HEK293 (cell line): ENCODE measurements around the gene ZSWIM1.
A peak's percentile ranks its signal among the peaks of the same experiment; 100 is the strongest.

Experiments used
- BCL11A ChIP-seq: fragments of 450-650 bp; formaldehyde crosslinking; IDR thresholded peaks from 2 replicates; pipeline ENCODE4 v1.5.1; 2016; ENCODE audit warnings: low read depth, missing biosample characterization, missing genetic modification characterization
- GLI2 ChIP-seq: fragments of 450-650 bp; formaldehyde crosslinking; IDR thresholded peaks from 2 replicates; pipeline ENCODE4; 2017; ENCODE audit warnings: missing biosample characterization, missing genetic modification characterization, low read depth, borderline replicate concordance
- GLI4 ChIP-seq: fragments of 450-650 bp; formaldehyde crosslinking; IDR thresholded peaks from 2 replicates; pipeline ENCODE4 v1.5.1; 2016; ENCODE audit warnings: missing biosample characterization, missing genetic modification characterization
- HOXD13 ChIP-seq: sonication (generic); formaldehyde crosslinking; IDR thresholded peaks from 2 replicates; pipeline ENCODE4 v1.8.0; 2022; ENCODE audit warnings: missing genetic modification reagents, borderline replicate concordance
- OSR2 ChIP-seq: fragments of 450-650 bp; formaldehyde crosslinking; IDR thresholded peaks from 2 replicates; pipeline ENCODE4 v1.5.1; 2016; ENCODE audit warnings: missing biosample characterization, missing genetic modification characterization
- PRDM6 ChIP-seq: fragments of 450-650 bp; formaldehyde crosslinking; IDR thresholded peaks from 2 replicates; pipeline ENCODE4 v1.5.1; 2017; ENCODE audit warnings: missing biosample characterization, missing genetic modification characterization
- ZNF169 ChIP-seq: fragments of 450-650 bp; formaldehyde crosslinking; IDR thresholded peaks from 2 replicates; pipeline ENCODE4 v1.5.1; 2016; ENCODE audit warnings: missing biosample characterization, missing genetic modification characterization
- ZNF174 ChIP-seq: fragments of 450-650 bp; formaldehyde crosslinking; IDR thresholded peaks from 2 replicates; pipeline ENCODE4 v1.5.0; 2017; ENCODE audit warnings: missing biosample characterization, mild to moderate bottlenecking, missing genetic modification characterization
- ZNF175 ChIP-seq: fragments of 450-650 bp; formaldehyde crosslinking; IDR thresholded peaks from 2 replicates; pipeline ENCODE4 v1.5.1; 2016; ENCODE audit warnings: missing biosample characterization, missing genetic modification characterization
- ZNF202 ChIP-seq: fragments of 450-650 bp; formaldehyde crosslinking; IDR thresholded peaks from 2 replicates; pipeline ENCODE4 v1.5.1; 2016; ENCODE audit warnings: missing biosample characterization, missing genetic modification characterization, borderline replicate concordance
- ZNF211 ChIP-seq: fragments of 450-650 bp; formaldehyde crosslinking; IDR thresholded peaks from 2 replicates; pipeline ENCODE4 v1.5.1; 2016; ENCODE audit warnings: low read depth, missing biosample characterization, missing genetic modification characterization
- ZNF239 ChIP-seq: fragments of 450-650 bp; formaldehyde crosslinking; IDR thresholded peaks from 2 replicates; pipeline ENCODE4 v1.5.1; 2016; ENCODE audit warnings: missing biosample characterization, missing genetic modification characterization
- ZNF248 ChIP-seq: fragments of 450-650 bp; formaldehyde crosslinking; IDR thresholded peaks from 2 replicates; pipeline ENCODE4 v1.5.1; 2017; ENCODE audit warnings: missing biosample characterization, missing genetic modification characterization
- ZNF394 ChIP-seq: fragments of 450-650 bp; formaldehyde crosslinking; IDR thresholded peaks from 2 replicates; pipeline ENCODE4 v1.5.1; 2016; ENCODE audit warnings: missing biosample characterization, missing genetic modification characterization, mild to moderate bottlenecking, moderate library complexity, borderline replicate concordance
- ZNF501 ChIP-seq: fragments of 450-650 bp; formaldehyde crosslinking; IDR thresholded peaks from 2 replicates; pipeline ENCODE4 v1.5.1; 2016; ENCODE audit warnings: missing biosample characterization, missing genetic modification characterization
- ZNF544 ChIP-seq: fragments of 450-650 bp; formaldehyde crosslinking; IDR thresholded peaks from 2 replicates; pipeline ENCODE4 v1.5.0; 2017; ENCODE audit warnings: missing biosample characterization, missing genetic modification characterization
- ZNF610 ChIP-seq: fragments of 450-650 bp; formaldehyde crosslinking; IDR thresholded peaks from 2 replicates; pipeline ENCODE4 v1.5.1; 2016; ENCODE audit warnings: missing biosample characterization, missing genetic modification characterization, borderline replicate concordance
- ZNF626 ChIP-seq: fragments of 450-650 bp; sonication (Bioruptor Pico); formaldehyde crosslinking; IDR thresholded peaks from 2 replicates; pipeline ENCODE4 v1.5.1; 2018; ENCODE audit warnings: missing biosample characterization, missing genetic modification characterization, inconsistent platforms
- ZNF664 ChIP-seq: fragments of 450-650 bp; formaldehyde crosslinking; IDR thresholded peaks from 2 replicates; pipeline ENCODE4 v1.5.1; 2016; ENCODE audit warnings: missing biosample characterization, missing genetic modification characterization
- ZNF768 ChIP-seq: fragments of 450-650 bp; formaldehyde crosslinking; IDR thresholded peaks from 2 replicates; pipeline ENCODE4 v1.5.1; 2018; ENCODE audit warnings: missing biosample characterization, mild to moderate bottlenecking, missing genetic modification characterization
- ZNF785 ChIP-seq: fragments of 450-650 bp; formaldehyde crosslinking; IDR thresholded peaks from 2 replicates; pipeline ENCODE4 v1.5.1; 2016; ENCODE audit warnings: missing biosample characterization, missing genetic modification characterization
- ZNF830 ChIP-seq: fragments of 450-650 bp; IDR thresholded peaks from 2 replicates; pipeline ENCODE4 v1.5.0; 2018; ENCODE audit warnings: missing biosample characterization, missing genetic modification characterization, low read depth, mild to moderate bottlenecking, moderate library complexity
- ZNF837 ChIP-seq: fragments of 450-650 bp; formaldehyde crosslinking; IDR thresholded peaks from 2 replicates; pipeline ENCODE4 v1.5.1; 2016; ENCODE audit warnings: missing biosample characterization, missing genetic modification characterization
- TF ChIP-seq, protein P1 (sequence below): fragments of 450-650 bp; formaldehyde crosslinking; IDR thresholded peaks from 2 replicates; pipeline ENCODE4 v1.5.1; 2016; ENCODE audit warnings: missing biosample characterization, missing genetic modification characterization, low read depth
- TF ChIP-seq, protein P2 (sequence below): fragments of 450-650 bp; formaldehyde crosslinking; IDR thresholded peaks from 2 replicates; pipeline ENCODE4; 2016; ENCODE audit warnings: missing biosample characterization, missing genetic modification characterization
- TF ChIP-seq, protein P3 (sequence below): fragments of 450-650 bp; formaldehyde crosslinking; IDR thresholded peaks from 2 replicates; pipeline ENCODE4 v1.5.1; 2016; ENCODE audit warnings: missing biosample characterization, missing genetic modification characterization
- TF ChIP-seq, protein P4 (sequence below): fragments of 450-650 bp; formaldehyde crosslinking; IDR thresholded peaks from 2 replicates; pipeline ENCODE4 v1.5.1; 2017; ENCODE audit warnings: missing biosample characterization, missing genetic modification characterization
- TF ChIP-seq, protein P5 (sequence below): fragments of 450-650 bp; formaldehyde crosslinking; IDR thresholded peaks from 2 replicates; pipeline ENCODE4 v1.5.1; 2016; ENCODE audit warnings: missing biosample characterization, missing genetic modification characterization

ZSWIM1 gene

GRCh38 chr20:45890985-45891983 lies 10.3 kb downstream of the ZSWIM1 start, which contains the start of the genes CTSA and NEURL2 (continued):
- 0 out of 2 replicates have a peak, but pooled peaks have one; percentile 43 for TF ChIP-seq GLI4
- TF ChIP-seq, protein P1, sequence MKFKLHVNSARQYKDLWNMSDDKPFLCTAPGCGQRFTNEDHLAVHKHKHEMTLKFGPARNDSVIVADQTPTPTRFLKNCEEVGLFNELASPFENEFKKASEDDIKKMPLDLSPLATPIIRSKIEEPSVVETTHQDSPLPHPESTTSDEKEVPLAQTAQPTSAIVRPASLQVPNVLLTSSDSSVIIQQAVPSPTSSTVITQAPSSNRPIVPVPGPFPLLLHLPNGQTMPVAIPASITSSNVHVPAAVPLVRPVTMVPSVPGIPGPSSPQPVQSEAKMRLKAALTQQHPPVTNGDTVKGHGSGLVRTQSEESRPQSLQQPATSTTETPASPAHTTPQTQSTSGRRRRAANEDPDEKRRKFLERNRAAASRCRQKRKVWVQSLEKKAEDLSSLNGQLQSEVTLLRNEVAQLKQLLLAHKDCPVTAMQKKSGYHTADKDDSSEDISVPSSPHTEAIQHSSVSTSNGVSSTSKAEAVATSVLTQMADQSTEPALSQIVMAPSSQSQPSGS (tag by site-specific recombination) = no peak
- TF ChIP-seq ZNF785 = no peak
- TF ChIP-seq ZNF610 (tag by site-specific recombination) = peak; percentile 55; the same call in 1 of the 2 replicates
- TF ChIP-seq ZNF239 (tag by site-specific recombination) = no peak
- 0 out of 2 replicates have a peak, but pooled peaks have one; percentile 60 for TF ChIP-seq ZNF501 (tag by site-specific recombination)
- TF ChIP-seq PRDM6 (tag by site-specific recombination) = no peak
- no peak for TF ChIP-seq ZNF544 (tag by site-specific recombination)
- TF ChIP-seq BCL11A (tag by site-specific recombination) = peak; percentile 84
- TF ChIP-seq ZNF837 (tag by site-specific recombination) = no peak
- 0 out of 2 replicates have a peak, but pooled peaks have one; percentile 53 for TF ChIP-seq ZNF664 (tag by site-specific recombination)
- TF ChIP-seq ZNF394 (tag by site-specific recombination) = peak; percentile 70; the same call in 1 of the 2 replicates
- TF ChIP-seq, protein P2, sequence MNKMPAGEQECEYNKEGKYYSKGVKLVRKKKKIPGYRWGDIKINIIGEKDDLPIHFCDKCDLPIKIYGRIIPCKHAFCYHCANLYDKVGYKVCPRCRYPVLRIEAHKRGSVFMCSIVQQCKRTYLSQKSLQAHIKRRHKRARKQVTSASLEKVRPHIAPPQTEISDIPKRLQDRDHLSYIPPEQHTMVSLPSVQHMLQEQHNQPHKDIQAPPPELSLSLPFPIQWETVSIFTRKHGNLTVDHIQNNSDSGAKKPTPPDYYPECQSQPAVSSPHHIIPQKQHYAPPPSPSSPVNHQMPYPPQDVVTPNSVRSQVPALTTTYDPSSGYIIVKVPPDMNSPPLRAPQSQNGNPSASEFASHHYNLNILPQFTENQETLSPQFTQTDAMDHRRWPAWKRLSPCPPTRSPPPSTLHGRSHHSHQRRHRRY (tag by site-specific recombination) = no peak
- TF ChIP-seq, protein P3, sequence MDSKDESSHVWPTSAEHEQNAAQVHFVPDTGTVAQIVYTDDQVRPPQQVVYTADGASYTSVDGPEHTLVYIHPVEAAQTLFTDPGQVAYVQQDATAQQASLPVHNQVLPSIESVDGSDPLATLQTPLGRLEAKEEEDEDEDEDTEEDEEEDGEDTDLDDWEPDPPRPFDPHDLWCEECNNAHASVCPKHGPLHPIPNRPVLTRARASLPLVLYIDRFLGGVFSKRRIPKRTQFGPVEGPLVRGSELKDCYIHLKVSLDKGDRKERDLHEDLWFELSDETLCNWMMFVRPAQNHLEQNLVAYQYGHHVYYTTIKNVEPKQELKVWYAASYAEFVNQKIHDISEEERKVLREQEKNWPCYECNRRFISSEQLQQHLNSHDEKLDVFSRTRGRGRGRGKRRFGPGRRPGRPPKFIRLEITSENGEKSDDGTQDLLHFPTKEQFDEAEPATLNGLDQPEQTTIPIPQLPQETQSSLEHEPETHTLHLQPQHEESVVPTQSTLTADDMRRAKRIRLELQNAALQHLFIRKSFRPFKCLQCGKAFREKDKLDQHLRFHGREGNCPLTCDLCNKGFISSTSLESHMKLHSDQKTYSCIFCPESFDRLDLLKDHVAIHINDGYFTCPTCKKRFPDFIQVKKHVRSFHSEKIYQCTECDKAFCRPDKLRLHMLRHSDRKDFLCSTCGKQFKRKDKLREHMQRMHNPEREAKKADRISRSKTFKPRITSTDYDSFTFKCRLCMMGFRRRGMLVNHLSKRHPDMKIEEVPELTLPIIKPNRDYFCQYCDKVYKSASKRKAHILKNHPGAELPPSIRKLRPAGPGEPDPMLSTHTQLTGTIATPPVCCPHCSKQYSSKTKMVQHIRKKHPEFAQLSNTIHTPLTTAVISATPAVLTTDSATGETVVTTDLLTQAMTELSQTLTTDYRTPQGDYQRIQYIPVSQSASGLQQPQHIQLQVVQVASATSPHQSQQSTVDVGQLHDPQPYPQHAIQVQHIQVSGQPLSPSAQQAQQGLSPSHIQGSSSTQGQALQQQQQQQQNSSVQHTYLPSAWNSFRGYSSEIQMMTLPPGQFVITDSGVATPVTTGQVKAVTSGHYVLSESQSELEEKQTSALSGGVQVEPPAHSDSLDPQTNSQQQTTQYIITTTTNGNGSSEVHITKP = peak; percentile 49; the same call in 1 of the 2 replicates
- TF ChIP-seq, protein P4, sequence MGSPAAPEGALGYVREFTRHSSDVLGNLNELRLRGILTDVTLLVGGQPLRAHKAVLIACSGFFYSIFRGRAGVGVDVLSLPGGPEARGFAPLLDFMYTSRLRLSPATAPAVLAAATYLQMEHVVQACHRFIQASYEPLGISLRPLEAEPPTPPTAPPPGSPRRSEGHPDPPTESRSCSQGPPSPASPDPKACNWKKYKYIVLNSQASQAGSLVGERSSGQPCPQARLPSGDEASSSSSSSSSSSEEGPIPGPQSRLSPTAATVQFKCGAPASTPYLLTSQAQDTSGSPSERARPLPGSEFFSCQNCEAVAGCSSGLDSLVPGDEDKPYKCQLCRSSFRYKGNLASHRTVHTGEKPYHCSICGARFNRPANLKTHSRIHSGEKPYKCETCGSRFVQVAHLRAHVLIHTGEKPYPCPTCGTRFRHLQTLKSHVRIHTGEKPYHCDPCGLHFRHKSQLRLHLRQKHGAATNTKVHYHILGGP (tag by site-specific recombination) = peak; percentile 62; the same call in 1 of the 2 replicates
- TF ChIP-seq, protein P5, sequence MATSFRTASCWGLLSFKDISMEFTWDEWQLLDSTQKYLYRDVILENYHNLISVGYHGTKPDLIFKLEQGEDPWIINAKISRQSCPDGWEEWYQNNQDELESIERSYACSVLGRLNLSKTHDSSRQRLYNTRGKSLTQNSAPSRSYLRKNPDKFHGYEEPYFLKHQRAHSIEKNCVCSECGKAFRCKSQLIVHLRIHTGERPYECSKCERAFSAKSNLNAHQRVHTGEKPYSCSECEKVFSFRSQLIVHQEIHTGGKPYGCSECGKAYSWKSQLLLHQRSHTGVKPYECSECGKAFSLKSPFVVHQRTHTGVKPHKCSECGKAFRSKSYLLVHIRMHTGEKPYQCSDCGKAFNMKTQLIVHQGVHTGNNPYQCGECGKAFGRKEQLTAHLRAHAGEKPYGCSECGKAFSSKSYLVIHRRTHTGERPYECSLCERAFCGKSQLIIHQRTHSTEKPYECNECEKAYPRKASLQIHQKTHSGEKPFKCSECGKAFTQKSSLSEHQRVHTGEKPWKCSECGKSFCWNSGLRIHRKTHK = no peak
- TF ChIP-seq ZNF626 (tag by site-specific recombination) = no peak
- TF ChIP-seq ZNF830 (tag by site-specific recombination) = no peak
- no peak for TF ChIP-seq ZNF175 (tag by site-specific recombination)
- TF ChIP-seq ZNF248 (tag by site-specific recombination) = no peak
- no peak for TF ChIP-seq ZNF174 (tag by site-specific recombination)
- TF ChIP-seq GLI2 (tag by site-specific recombination) = no peak
- TF ChIP-seq OSR2 (tag by site-specific recombination) = peak; percentile 38; the same call in 1 of the 2 replicates
- no peak for TF ChIP-seq ZNF169 (tag by site-specific recombination)
- TF ChIP-seq ZNF768 (tag by site-specific recombination) = no peak
- TF ChIP-seq ZNF211 (tag by site-specific recombination) = no peak
- no peak for TF ChIP-seq ZNF202
- no peak for TF ChIP-seq HOXD13 (CRISPR knock-in tag)
